Transverse colon (tissue), 4 donors: ENCODE results near the gene PON3. TPM values are rescaled to one million over a fixed set of nuclear protein-coding genes. Genes with fewer than 3 reads are reported as not detected.

ENCODE experiments used
- DNase-seq: peaks from one replicate; pipeline ENCODE4 v3.0.0-alpha.2; 2019
- H3K27ac ChIP-seq, 4 donors: fragments of 200-600 bp; sonication (generic); 2 replicates each; pipeline ENCODE4 v1.5.1; 2016 to 2018; ENCODE audit warnings: inconsistent platforms in 4 of 4
- H3K27me3 ChIP-seq: fragments of 200-600 bp; sonication (generic); 2 replicates; pipeline ENCODE4 v1.5.1; 2017; ENCODE audit warnings: inconsistent platforms
- H3K36me3 ChIP-seq, 4 donors: fragments of 200-600 bp; sonication (generic); 2 replicates each; pipeline ENCODE4 v1.5.1; 2017 to 2019; ENCODE audit warnings: inconsistent platforms in 4 of 4
- H3K4me1 ChIP-seq, 4 donors: fragments of 200-600 bp; sonication (generic); 2 replicates each; pipeline ENCODE4 v1.5.1; 2017 to 2020; ENCODE audit warnings: inconsistent platforms in 4 of 4
- H3K4me3 ChIP-seq, 4 donors: fragments of 200-600 bp; sonication (generic); 1 replicate in 1 of 4; 2 replicates in 3 of 4; pipeline versions ENCODE4 v1.5.1 to v1.6.1; 2017 to 2019; ENCODE audit warnings: inconsistent platforms in 4 of 4
- H3K9me3 ChIP-seq, 2 donors: fragments of 200-600 bp; sonication (generic); 2 replicates each; pipeline ENCODE4 v1.5.1; 2017 to 2019; ENCODE audit warnings: inconsistent platforms in 2 of 2
- CTCF ChIP-seq, 5 experiments: fragments of 200-600 bp in 3 of 5; fragments of 450-650 bp in 2 of 5; sonication (generic) in 3 of 5; IDR thresholded peaks; 1 replicate in 2 of 5; 2 replicates in 3 of 5; pipeline ENCODE4 v1.5.1; 2016 to 2017; ENCODE audit warnings: antibody characterized with exemption in 5 of 5, inconsistent platforms in 3 of 5, mild to moderate bottlenecking in 2 of 5, moderate library complexity in 1 of 5
- EP300 ChIP-seq: sonication (generic); formaldehyde crosslinking; IDR thresholded peaks from one replicate; pipeline ENCODE4 v1.6.1; 2017; ENCODE audit warnings: antibody characterized with exemption, low read depth
- POLR2A ChIP-seq: fragments of 450-650 bp; IDR thresholded peaks from one replicate; pipeline ENCODE4 v1.6.1; 2016; ENCODE audit warnings: antibody characterized with exemption, mild to moderate bottlenecking, moderate library complexity
- POLR2AphosphoS5 ChIP-seq, 3 donors: sonication (generic); formaldehyde crosslinking; IDR thresholded peaks; one replicate each; pipeline ENCODE4 v1.6.1; 2016; ENCODE audit warnings: antibody characterized with exemption in 3 of 3
- WGBS, 2 donors: methylation state at CpG; one replicate each; pipeline ENCODE4 v1.1.5; 2018; ENCODE audit warnings: low coverage in 1 of 2; 5-methylcytosine and 5-hydroxymethylcytosine counted together
- in situ Hi-C, 4 donors: fragments of 200-750 bp; cut with MboI; loops; one replicate each; pipeline versions ENCODE4 v1.15.0 to v1.15.1; 2017; ENCODE audit warnings: low sequenced_read_pairs in 3 of 4, low pct_ligation_motif_present in 1 of 4, low pct_unique_long_range_greater_than_20kb in 1 of 4
- intact Hi-C: fragments of 100-400 bp; cut with DNase I; formaldehyde crosslinking; loops from one replicate; pipeline ENCODE4 v1.15.1; 2023; ENCODE audit warnings: low total_unique reads
- total RNA-seq, 4 donors: library from RNA; depleted of rRNA; stranded (reverse); fragments of >200 nt; gene quantifications; one replicate each; pipeline ENCODE4 v1.1.0, GENCODE V29; 2016

The PON3 gene
- total RNA-seq, 4 donors from 2014 or later, result 0.60 to 4.2 (median 3.0) TPM; not detected in 1

GRCh38 chr7:95320651-95321050 is 75.5 kb downstream of the PON3 start:
- TF ChIP-seq CTCF (IDR thresholded peaks at IDR 0.05), result no peak
- no peak for TF ChIP-seq POLR2A
- no peak for TF ChIP-seq EP300
- TF ChIP-seq POLR2AphosphoS5 (IDR thresholded peaks at IDR 0.05), result no peak
- intact Hi-C loops (no loop called here), in situ Hi-C loops (no loop called here)
- no peak for DNase-seq
- Histone ChIP-seq H3K27ac (no peak overlapping the region), H3K27me3 (peaks cover 14% of the 10 kb centered on the region), H3K9me3 (no peaks in the 10 kb centered on the region), H3K4me3 (no peak overlapping the region), H3K36me3 (no peaks in the 10 kb centered on the region), H3K4me1 (no peaks in the 10 kb centered on the region)
- 89 to 100% methylated on average over 1 of the region's 1 CpG for WGBS, 2 donors

- intact Hi-C loops, result no loop called here
- H3K4me1 ChIP-seq, result no peaks in the 10 kb centered on the region
- 89 to 100% methylated on average over 1 of the region's 1 CpG for WGBS, 2 donors
- no peaks in the 10 kb centered on the region for H3K9me3 ChIP-seq
- TF ChIP-seq CTCF (IDR thresholded peaks at IDR 0.05) (no peak), EP300 (no peak), POLR2A (no peak), POLR2AphosphoS5 (IDR thresholded peaks at IDR 0.05) (no peak)
- no peak overlapping the region for H3K27ac ChIP-seq
- no peak overlapping the region for H3K4me3 ChIP-seq
- no peaks in the 10 kb centered on the region for H3K36me3 ChIP-seq
- in situ Hi-C loops, result no loop called here
- H3K27me3 ChIP-seq, result peaks cover 5% of the 10 kb centered on the region
- no peak for DNase-seq
Measured at GRCh38 chr7:95319570-95319969, 76.6 kb downstream of the PON3 start.

GRCh38 chr7:95318501-95319100 is 77.6 kb downstream of the PON3 start:
- DNase-seq, result no peak
- H3K27me3 ChIP-seq, result no peaks in the 10 kb centered on the region
- in situ Hi-C loops, result no loop called here
- no peaks in the 10 kb centered on the region for H3K36me3 ChIP-seq
- no peak overlapping the region for H3K4me3 ChIP-seq
- intact Hi-C loops, result no loop called here
- H3K4me1 ChIP-seq, result no peaks in the 10 kb centered on the region
- no peaks in the 10 kb centered on the region for H3K9me3 ChIP-seq
- H3K27ac ChIP-seq, result no peak overlapping the region
- 73 to 84% methylated on average over 7 to 8 of the region's 8 CpGs for WGBS, 2 donors
- TF ChIP-seq POLR2A (no peak), EP300 (no peak), POLR2AphosphoS5 (IDR thresholded peaks at IDR 0.05) (no peak), CTCF (IDR thresholded peaks at IDR 0.05) (no peak)

GRCh38 chr7:95317966-95318365 is 78.2 kb downstream of the PON3 start:
- no peak overlapping the region for H3K4me3 ChIP-seq
- H3K27ac ChIP-seq, result no peak overlapping the region
- no peak for DNase-seq
- in situ Hi-C loops, result no loop called here
- no peaks in the 10 kb centered on the region for H3K4me1 ChIP-seq
- no peaks in the 10 kb centered on the region for H3K27me3 ChIP-seq
- intact Hi-C loops, result no loop called here
- no peaks in the 10 kb centered on the region for H3K36me3 ChIP-seq
- no peak for TF ChIP-seq EP300
- no peak for TF ChIP-seq CTCF (IDR thresholded peaks at IDR 0.05)
- TF ChIP-seq POLR2AphosphoS5 (IDR thresholded peaks at IDR 0.05), result no peak
- no peak for TF ChIP-seq POLR2A
- H3K9me3 ChIP-seq, result no peaks in the 10 kb centered on the region
- 77 to 83% methylated on average over 3 of the region's 3 CpGs for WGBS, 2 donors
